ENCODE results near the gene AKAP6. TPM values are rescaled to one million over a fixed set of nuclear protein-coding genes. Genes with fewer than 3 reads are reported as not detected.

The AKAP6 gene
- total RNA-seq, 1 donor from 2014 or later, result 158 TPM

GRCh38 chr14:32584079-32584478 is 255.0 kb downstream of the AKAP6 start:
- no peak for DNase-seq

DNA sequence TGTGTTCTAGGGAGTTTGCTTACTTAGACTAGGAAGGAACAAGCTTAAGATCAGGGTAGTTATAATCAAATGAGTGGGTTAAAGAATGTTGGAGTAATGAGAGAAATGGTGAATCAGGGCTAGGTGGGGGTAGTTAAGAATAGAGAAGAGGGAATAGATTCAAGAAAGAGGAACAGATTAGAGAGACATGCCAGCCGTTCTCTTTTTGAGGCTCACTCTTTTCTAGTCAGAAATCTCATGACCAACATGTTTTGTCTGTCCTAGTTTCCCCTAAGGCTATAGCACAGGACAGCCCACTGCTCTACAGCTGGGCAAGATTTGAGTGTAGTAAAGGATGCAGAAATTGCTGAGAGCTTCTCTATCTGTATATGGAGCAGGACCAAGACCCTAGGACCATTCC is 258.4 kb downstream of the AKAP6 start:
- DNase-seq, result no peak

- no peak for DNase-seq
Measured at GRCh38 chr14:32588448-32589320, 259.6 kb downstream of the AKAP6 start.

DNA sequence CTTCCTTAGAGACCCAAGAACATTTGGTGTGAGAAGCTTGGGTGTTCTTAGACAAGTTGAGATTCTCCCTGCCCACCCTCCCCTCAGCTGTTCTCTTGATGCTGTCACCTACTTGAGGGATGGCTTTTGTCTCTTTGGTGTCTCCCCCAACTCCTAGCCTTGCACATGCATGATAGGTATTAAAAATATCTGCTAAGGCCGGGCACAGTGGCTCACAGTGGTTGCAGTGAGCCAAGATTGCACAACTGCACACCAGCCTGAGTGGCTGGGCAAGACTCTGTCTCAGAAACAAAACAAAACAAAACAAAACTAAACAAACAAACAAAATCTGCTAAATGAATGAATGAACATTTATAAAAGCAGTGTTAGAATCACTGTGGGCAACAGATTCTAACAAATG is 261.1 kb downstream of the AKAP6 start:
- DNase-seq, result no peak

DNA sequence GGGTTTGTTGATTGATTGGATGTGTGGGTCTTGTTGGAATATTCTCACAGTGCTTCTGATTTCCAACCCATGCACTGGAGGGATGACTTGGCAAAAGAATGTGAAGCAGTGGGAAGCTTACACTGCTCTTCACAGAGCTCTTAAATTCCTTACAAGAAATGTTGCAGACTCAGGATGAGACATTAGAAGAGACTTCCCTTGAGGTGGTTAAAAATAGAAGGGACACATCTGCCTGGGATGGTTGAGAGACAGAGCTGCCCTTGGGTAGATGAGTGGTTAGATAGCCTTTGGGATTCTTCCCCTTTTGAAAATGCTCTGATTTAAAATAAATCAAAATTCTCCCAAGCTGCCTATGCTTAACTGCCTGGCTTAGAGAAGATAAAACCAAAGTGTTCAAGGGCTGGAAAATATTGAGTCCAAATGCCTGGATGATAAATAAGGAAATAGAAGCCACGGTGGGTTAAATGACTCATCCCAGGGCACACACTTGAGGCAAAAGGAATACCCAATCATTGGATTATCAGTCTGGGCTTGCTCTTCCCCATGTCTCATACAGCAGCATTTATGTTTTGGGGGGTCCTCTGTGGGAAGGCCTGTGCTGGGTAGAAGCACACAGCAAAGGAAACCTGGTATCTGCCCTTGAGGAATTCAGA is 264.3 kb downstream of the AKAP6 start:
- no peak for DNase-seq

DNA sequence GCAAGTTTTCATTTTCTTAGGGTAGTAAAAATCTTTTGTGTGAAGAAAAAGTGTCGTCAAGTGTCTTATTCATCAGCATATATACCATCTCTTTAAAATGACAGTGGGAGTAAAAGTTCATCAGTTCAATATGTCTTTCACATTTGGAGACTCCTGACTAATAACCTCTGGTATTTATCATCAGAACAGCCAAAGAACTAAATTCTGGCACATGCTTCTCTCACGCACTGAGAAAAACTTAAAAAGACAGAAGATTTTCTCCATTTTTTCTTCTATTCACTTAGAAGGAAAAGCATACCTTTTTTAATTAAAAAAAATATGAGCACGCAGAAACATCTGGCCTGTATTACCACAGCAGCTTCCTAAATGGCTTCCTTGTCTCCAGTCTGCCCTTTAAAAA is 265.7 kb downstream of the AKAP6 start:
- DNase-seq, result no peak

- no peak for DNase-seq
Measured at GRCh38 chr14:32595497-32595896, 266.4 kb downstream of the AKAP6 start.

DNA sequence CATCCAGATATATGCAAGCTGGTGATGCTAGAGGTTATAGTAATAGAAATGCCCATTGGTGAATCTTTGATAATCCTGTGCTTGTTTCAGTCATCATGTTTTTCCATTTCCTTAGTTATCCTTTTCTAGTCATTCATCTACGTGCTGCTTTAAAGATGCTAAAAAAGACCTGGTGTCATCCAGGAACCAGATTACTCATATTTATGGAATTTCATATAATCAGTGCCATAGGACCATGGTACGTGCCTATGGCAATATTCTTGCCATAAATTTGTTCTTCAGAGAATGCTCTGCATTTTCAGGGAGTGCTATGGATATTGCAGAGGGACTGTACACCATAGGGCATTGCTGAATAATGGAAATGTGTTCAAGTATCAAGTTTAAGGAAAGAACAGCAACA is 267.3 kb downstream of the AKAP6 start:
- no peak for DNase-seq

DNA sequence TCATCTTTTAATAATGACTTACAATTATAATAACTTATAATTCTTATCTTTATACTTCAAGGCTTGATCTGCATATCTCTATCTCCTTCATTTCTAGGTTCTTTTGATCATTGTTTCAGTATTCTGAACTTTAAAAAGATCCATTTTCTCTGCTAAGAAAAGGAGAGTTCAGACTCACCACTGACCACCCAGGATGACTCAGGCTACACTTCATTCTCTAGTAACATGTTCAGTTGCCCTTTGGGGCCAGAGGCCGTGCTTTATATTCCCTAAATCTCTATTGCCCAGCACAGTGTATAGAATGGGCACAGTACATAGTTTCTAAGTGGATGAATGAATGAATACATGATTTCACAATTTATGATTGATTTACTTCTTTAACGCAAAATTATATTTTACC is 268.7 kb downstream of the AKAP6 start:
- DNase-seq, result no peak

DNA sequence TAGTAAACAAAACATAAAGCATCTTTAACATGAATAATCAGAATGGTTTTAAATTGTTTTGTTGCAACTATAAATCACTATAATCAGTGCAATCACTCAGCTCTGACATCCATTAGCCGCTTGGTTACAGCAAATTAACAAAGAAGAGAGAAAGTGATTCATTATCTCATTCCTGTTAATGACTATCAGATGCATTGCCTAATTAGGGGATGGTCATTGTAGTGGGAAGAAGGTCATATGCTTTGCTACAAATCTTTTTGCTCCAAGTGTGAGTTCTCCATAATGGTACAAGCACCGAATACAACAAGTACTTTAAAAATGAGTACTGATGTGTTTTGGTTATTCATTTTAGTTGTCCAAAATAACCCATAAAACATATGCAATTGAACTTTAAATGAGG is 272.0 kb downstream of the AKAP6 start:
- no peak for DNase-seq

DNA sequence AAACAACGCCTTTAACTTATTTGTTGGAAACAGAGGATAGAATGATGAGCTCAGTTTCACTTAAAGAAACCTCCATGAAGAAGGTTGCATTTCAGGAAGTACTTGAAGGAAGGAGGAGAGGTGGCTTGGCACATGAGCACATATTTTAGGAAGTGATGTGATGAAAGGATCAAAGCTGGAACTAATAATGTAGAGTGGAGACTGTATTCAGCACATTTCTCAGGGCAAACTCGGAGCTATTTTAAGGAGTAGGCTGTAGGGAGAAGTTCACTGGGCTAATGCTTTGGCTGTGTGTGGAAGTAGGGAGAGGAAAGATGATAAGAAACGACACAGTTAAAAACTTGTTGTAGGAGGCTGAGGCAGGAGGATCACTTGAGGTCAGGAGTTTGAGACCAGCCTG is 272.8 kb downstream of the AKAP6 start:
- no peak for DNase-seq

- DNase-seq, result no peak
Measured at GRCh38 chr14:32602699-32603098, 273.6 kb downstream of the AKAP6 start.

DNA sequence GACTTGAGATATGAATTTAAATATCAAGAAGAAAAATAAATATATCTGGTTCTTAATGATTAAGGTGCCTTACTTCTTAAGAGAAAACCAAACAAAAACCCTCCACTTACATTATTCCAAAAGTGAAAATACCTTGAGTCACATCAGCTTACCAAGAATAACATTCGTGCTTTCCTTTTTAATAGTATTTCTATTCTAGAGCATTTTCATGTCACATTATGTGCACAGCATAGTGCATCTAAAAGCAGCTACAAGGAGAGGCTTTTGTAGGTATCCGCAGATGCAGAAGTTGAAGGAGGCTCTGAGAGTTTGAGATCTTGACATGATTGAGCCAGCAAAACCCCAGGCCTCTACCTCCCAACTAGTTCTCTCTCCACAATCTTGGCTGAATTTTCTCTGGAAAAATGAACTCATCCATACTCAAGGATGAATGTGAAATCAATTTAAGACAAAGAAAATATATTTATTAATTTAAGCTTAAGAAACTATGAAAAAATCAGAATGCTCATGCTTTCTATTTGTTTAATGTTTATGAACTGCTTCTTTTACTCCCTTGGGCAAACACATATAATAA is 275.0 kb downstream of the AKAP6 start:
- no peak for DNase-seq

DNA sequence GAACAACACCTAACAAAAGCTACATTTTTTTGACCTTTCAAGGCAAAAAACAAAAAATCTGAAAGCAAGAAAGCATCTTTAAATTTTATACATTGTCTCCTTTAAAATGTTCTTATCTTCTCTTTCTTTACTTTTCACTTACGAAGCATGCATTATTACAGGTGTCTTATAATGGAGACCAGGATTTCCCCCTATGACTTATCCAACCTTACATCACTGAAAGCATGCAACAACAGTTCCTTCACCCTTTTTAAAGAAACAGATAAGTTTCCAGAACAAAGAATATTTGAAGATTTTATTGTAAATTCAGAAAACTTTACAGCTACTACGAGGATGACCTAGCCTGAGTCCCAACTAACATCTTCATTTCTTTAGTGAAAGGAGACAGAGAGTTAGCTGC is 277.2 kb downstream of the AKAP6 start:
- no peak for DNase-seq

GRCh38 chr14:32607399-32607798 is 278.3 kb downstream of the AKAP6 start:
- DNase-seq, result no peak

DNA sequence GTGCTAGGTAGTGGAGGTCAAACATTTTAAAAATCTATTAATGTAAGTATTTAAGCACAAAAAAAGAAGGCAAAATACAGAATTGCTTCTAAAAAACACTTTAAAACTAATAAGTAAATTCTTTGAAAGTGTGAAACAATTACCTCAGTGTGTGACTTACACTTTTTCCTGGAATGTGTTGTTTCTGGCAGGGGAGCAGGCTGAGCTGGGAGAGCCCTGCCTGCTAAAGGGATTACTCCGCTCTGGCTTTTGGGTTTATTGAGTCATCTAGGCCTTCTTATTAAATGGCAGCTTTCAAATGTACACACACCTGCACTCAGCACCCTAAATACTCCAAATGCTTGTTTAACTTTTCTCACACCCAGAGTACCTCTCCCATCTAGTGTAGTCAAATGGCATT is 279.8 kb downstream of the AKAP6 start:
- DNase-seq, result no peak

GRCh38 chr14:32609388-32609787 is 280.3 kb downstream of the AKAP6 start:
- no peak for DNase-seq

DNA sequence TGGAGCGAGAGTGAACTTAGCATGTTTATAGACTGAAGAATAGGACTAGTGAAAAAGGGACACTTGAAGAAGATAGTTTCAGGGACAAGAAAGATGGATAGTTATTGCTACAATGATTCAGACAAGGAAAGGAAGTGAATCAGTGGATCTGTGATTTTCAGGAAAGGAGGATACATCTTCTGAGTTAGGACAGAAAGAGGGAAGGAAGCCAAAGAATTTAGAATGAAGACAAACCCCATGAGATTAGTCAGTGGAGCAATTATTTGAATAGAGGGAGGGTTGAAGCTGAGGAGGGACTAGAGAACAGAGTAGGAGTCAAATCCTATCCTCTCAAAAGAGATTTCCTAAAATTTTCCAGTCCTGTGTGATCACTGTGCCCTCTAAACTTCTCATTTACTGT is 282.7 kb downstream of the AKAP6 start:
- DNase-seq, result no peak

GRCh38 chr14:32618991-32619390 is 289.9 kb downstream of the AKAP6 start:
- no peak for DNase-seq

DNA sequence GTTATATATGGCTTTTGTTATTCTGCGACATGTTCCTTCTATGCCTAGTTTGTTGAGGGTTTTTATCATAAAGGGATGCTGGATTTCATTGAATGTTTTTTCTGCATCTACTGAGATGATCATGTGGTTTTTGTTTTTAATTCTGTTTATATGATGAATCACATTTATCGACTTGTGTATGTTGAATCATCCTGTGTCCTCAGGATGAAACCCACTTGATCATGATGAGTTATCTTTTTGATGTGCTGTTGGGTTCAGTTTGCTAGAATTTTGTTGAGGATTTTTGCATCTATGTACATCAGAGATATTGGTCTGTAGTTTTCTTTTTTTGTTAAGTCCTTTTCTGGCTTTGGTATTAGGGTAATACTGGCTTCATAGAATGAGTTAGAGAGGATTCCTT is 291.2 kb downstream of the AKAP6 start:
- DNase-seq, result no peak

DNA sequence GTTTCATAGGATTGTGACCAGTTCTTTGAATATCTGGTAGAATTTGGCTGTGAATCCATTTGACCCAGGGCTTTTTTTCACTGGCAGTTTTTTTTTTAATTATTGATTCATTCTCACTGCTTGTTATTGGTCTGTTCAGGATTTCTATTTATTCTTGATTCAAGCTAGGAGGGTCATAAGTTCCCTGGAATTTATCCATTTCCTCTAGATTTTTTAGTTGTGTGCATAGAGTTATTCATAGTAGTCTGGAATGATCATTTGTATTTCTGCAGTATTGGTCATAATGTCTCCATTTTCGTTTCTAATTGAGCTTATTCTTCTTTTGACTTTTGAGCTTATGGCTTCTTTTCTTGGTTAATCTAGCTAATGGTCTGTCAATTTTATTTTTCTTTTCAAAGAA is 291.6 kb downstream of the AKAP6 start:
- DNase-seq, result no peak

DNA sequence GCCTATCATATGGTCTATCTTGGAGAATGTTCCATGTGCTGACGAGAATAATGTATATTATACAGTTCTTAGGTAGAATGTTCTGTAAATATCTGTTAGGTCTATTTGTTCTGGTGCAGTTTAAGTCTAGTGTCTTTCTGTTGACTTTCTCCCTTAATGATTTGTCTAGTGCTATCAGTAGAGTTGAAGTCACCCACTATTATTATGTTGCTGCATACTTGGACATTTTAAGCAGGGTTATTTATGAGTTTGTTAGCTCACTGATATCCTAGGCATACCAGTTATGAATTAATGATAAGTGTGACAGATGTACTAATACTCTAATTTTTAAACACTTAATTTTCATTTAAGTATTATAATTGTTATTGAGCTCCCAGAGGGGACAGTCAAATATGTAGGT is 292.5 kb downstream of the AKAP6 start:
- DNase-seq, result no peak

- no peak for DNase-seq
Measured at GRCh38 chr14:32622742-32623141, 293.6 kb downstream of the AKAP6 start.

All from occipital lobe (tissue), 2 donors.